Caco-2 (cell line): Measurements from ENCODE around the gene FAM120B. TPM values are rescaled to one million over a fixed set of nuclear protein-coding genes. Genes with fewer than 3 reads are reported as not detected.

Experiments used
- BruUV-seq: library from RNA; stranded (reverse); fragments of 400-500 nt; replicated peaks from 2 replicates; lab custom pipeline; 2021; lab: Mats Ljungman, UMichigan
- CTCF ChIA-PET: fragments of 300-600 bp; sonication (Branson Sonifier 250); formaldehyde crosslinking; loops from one replicate; lab custom pipeline; 2022; ENCODE audit warnings: antibody characterized with exemption; lab: Charles Lee
- POLR2A ChIA-PET: fragments of 300-600 bp; sonication (Branson Sonifier 250); formaldehyde crosslinking; loops from one replicate; lab custom pipeline; 2022; ENCODE audit warnings: antibody characterized with exemption; lab: Charles Lee
- DNase-seq, 2 experiments: peaks; one replicate each; pipeline versions ENCODE4 v3.0.0 to v3.0.0-alpha.2; 2020 to 2022
- H3K27me3 ChIP-seq: replicated peaks from 2 replicates; pipeline ENCODE4 v1.6.0; 2011; ENCODE audit warnings: low read length; ENCODE audit not compliant: control insufficient read depth, insufficient read depth
- H3K36me3 ChIP-seq: 2 replicates; pipeline ENCODE4 v1.5.1; 2011; ENCODE audit warnings: low read length; ENCODE audit not compliant: control insufficient read depth, insufficient read depth
- H3K4me1 ChIP-seq: fragments of 250-450 bp; sonication (Bioruptor Pico); 2 replicates; pipeline ENCODE4 v1.5.1; 2020; ENCODE audit warnings: mild to moderate bottlenecking
- H3K4me3 ChIP-seq: 2 replicates; pipeline ENCODE4 v1.5.1; 2011; ENCODE audit warnings: low read depth, mild to moderate bottlenecking, control low read depth, low read length
- H3K9me3 ChIP-seq: fragments of 250-450 bp; sonication (Bioruptor Pico); 2 replicates; pipeline ENCODE4 v1.5.1; 2020; ENCODE audit warnings: mild to moderate bottlenecking, moderate library complexity
- H3K27ac Mint-ChIP-seq: one replicate; pipeline ENCODE4 v1.8.0; 2022; ENCODE audit warnings: mixed read lengths; ENCODE audit not compliant: unreplicated experiment
- H3K27me3 Mint-ChIP-seq: one replicate; pipeline ENCODE4 v1.8.0; 2022; ENCODE audit warnings: mixed read lengths; ENCODE audit not compliant: insufficient read depth, unreplicated experiment
- H3K36me3 Mint-ChIP-seq: one replicate; pipeline ENCODE4 v1.8.0; 2022; ENCODE audit warnings: mild to moderate bottlenecking, mixed read lengths; ENCODE audit not compliant: insufficient read depth, unreplicated experiment
- H3K4me1 Mint-ChIP-seq: one replicate; pipeline ENCODE4 v1.8.0; 2022; ENCODE audit warnings: low read depth, mixed read lengths; ENCODE audit not compliant: unreplicated experiment
- H3K4me3 Mint-ChIP-seq: one replicate; pipeline ENCODE4 v1.8.0; 2022; ENCODE audit warnings: mild to moderate bottlenecking, moderate library complexity, mixed read lengths; ENCODE audit not compliant: unreplicated experiment
- H3K9me3 Mint-ChIP-seq: one replicate; pipeline ENCODE4 v1.8.0; 2022; ENCODE audit warnings: mixed read lengths; ENCODE audit not compliant: unreplicated experiment
- intact Hi-C: fragments of 100-400 bp; cut with micrococcal nuclease; formaldehyde crosslinking; loops from one replicate; pipeline ENCODE4 v1.10.0; 2022; ENCODE audit not compliant: unreplicated experiment
- total RNA-seq: library from RNA; stranded (reverse); gene quantifications from 2 replicates; pipeline ENCODE4 v1.2.3, GENCODE V29; 2022
- TF ChIP-seq, protein P1 (sequence below), 2 experiments: fragments of 200-600 bp in 1 of 2; IDR thresholded peaks; 1 replicate in 1 of 2; 2 replicates in 1 of 2; pipeline versions ENCODE4 v1.5.1 to v1.8.0; 2011 to 2022; ENCODE audit warnings: antibody characterized with exemption in 1 of 2, control low read depth in 1 of 2, inconsistent platforms in 1 of 2, low read depth in 1 of 2, low read length in 1 of 2, mild to moderate bottlenecking in 1 of 2, moderate library complexity in 1 of 2; ENCODE audit not compliant: insufficient read depth in 1 of 2, severe bottlenecking in 1 of 2, unreplicated experiment in 1 of 2

Gene FAM120B
- total RNA-seq, 1 experiment from 2014 or later: 21.0 TPM

GRCh38 chr6:170383466-170384035 is 77.0 kb downstream of the FAM120B start:
- no peaks in the 10 kb centered on the region for H3K27me3 ChIP-seq
- H3K4me1 ChIP-seq: no peaks in the 10 kb centered on the region
- BruUV-seq: no TSS peak
- POLR2A ChIA-PET: no interaction called here
- no peak for DNase-seq
- Mint-ChIP-seq H3K27me3 (no peaks in the 10 kb centered on the region), H3K4me1 (no peaks in the 10 kb centered on the region), H3K9me3 (no peaks in the 10 kb centered on the region), H3K4me3 (no peak overlapping the region), H3K27ac (no peak overlapping the region), H3K36me3 (no peaks in the 10 kb centered on the region)
- no peak overlapping the region for H3K4me3 ChIP-seq
- intact Hi-C loops: no loop called here
- TF ChIP-seq, protein P1, sequence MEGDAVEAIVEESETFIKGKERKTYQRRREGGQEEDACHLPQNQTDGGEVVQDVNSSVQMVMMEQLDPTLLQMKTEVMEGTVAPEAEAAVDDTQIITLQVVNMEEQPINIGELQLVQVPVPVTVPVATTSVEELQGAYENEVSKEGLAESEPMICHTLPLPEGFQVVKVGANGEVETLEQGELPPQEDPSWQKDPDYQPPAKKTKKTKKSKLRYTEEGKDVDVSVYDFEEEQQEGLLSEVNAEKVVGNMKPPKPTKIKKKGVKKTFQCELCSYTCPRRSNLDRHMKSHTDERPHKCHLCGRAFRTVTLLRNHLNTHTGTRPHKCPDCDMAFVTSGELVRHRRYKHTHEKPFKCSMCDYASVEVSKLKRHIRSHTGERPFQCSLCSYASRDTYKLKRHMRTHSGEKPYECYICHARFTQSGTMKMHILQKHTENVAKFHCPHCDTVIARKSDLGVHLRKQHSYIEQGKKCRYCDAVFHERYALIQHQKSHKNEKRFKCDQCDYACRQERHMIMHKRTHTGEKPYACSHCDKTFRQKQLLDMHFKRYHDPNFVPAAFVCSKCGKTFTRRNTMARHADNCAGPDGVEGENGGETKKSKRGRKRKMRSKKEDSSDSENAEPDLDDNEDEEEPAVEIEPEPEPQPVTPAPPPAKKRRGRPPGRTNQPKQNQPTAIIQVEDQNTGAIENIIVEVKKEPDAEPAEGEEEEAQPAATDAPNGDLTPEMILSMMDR (IDR thresholded peaks at IDR 0.05; ENCODE audit: insufficient read depth in 1 of 2, low read depth in 1 of 2, low read length in 1 of 2, severe bottlenecking in 1 of 2, unreplicated experiment in 1 of 2): no peak
- H3K9me3 ChIP-seq: no peaks in the 10 kb centered on the region
- CTCF ChIA-PET: no interaction called here
- H3K36me3 ChIP-seq: no peaks in the 10 kb centered on the region

DNA sequence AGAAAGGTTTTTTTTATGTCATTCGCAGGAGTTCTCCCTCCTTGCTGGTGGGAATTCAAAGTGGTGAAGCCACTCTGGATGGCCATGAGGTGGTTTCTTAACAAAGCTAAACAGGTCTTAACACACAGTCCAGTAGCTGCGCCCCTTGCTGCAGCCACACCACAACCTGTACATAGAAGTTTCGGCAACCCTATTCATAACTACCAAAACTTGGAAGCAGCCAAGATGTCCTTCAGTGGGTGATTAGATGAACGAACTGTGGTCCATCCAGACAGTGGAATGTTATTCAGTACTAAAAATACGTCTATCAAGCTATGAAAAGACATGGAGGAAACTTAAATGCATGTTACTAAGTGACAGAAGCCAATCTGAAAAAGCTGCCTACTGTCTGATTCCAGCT is 78.9 kb downstream of the FAM120B start:
- ChIA-PET POLR2A (no interaction called here), CTCF (no interaction called here)
- H3K9me3 ChIP-seq: no peaks in the 10 kb centered on the region
- DNase-seq: no peak
- Mint-ChIP-seq H3K4me1 (no peaks in the 10 kb centered on the region), H3K9me3 (no peaks in the 10 kb centered on the region), H3K36me3 (peaks cover 7% of the 10 kb centered on the region), H3K4me3 (no peak overlapping the region), H3K27ac (no peak overlapping the region), H3K27me3 (no peaks in the 10 kb centered on the region)
- no peaks in the 10 kb centered on the region for H3K36me3 ChIP-seq
- TF ChIP-seq, protein P1 (IDR thresholded peaks at IDR 0.05; ENCODE audit: insufficient read depth in 1 of 2, low read depth in 1 of 2, low read length in 1 of 2, severe bottlenecking in 1 of 2, unreplicated experiment in 1 of 2): no peak
- no TSS peak for BruUV-seq
- H3K4me1 ChIP-seq: no peaks in the 10 kb centered on the region
- H3K27me3 ChIP-seq: no peaks in the 10 kb centered on the region
- no peak overlapping the region for H3K4me3 ChIP-seq
- intact Hi-C loops: no loop called here

- Histone ChIP-seq H3K9me3 (no peaks in the 10 kb centered on the region), H3K36me3 (no peaks in the 10 kb centered on the region), H3K4me3 (no peak overlapping the region), H3K4me1 (no peaks in the 10 kb centered on the region), H3K27me3 (no peaks in the 10 kb centered on the region)
- ChIA-PET CTCF (no interaction called here), POLR2A (no interaction called here)
- Mint-ChIP-seq H3K4me1 (no peaks in the 10 kb centered on the region), H3K27ac (no peak overlapping the region), H3K36me3 (peaks cover 7% of the 10 kb centered on the region), H3K9me3 (no peaks in the 10 kb centered on the region), H3K27me3 (no peaks in the 10 kb centered on the region), H3K4me3 (no peak overlapping the region)
- TF ChIP-seq, protein P1 (IDR thresholded peaks at IDR 0.05; ENCODE audit: insufficient read depth in 1 of 2, low read depth in 1 of 2, low read length in 1 of 2, severe bottlenecking in 1 of 2, unreplicated experiment in 1 of 2): no peak
- BruUV-seq: no TSS peak
- DNase-seq: no peak
- intact Hi-C loops: no loop called here
Measured at GRCh38 chr6:170388113-170388512, 81.6 kb downstream of the FAM120B start.
